Peyer's patch (tissue), 4 donors: ENCODE results near the gene CREB3L2.

Source experiments
- POLR2A ChIP-seq, 2 donors: fragments of 450-650 bp; IDR thresholded peaks; one replicate each; pipeline ENCODE4 v1.5.1; 2017; ENCODE audit warnings: antibody characterized with exemption in 2 of 2, mild to moderate bottlenecking in 2 of 2, moderate library complexity in 2 of 2
- TF ChIP-seq, protein P1 (sequence below), 6 experiments: fragments of 450-650 bp in 4 of 6; fragments of 200-600 bp in 2 of 6; sonication (generic) in 1 of 6; IDR thresholded peaks; one replicate each; pipeline ENCODE4 v1.5.1; 2017 to 2019; ENCODE audit warnings: antibody characterized with exemption in 6 of 6, mild to moderate bottlenecking in 3 of 6, moderate library complexity in 1 of 6

DNA sequence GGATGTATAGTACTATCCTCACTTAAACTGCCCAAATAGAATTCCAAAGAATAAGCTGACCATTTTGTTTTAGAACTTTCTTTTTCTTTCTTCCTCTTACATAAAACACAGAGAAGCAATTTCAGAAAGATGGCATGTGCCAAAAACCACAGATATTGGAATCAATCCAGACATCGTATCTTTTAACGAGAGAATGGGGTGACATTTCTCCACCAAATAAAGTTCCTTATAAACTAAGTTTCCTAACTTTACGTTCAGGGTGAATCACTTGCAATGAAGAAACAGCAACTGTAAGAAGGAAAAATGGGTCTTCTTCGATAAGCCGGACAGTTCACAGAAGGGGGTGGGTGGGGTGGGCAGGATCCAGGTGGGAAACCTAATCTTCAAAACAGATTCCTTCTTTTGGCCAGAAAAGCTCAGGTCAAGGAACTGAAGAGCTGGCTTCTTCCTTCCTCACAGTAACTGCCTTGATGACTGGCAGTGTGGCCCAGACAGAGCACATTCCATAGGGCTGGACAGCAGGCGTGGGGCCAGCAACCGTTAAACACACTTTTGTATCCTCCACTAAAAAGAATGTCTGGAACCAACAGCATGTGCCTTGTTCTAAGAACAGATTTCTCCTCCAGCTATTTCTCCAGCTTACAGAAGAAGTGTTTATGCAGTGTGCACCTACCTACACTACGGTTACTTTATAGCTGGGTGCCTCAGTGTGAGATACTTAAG is 31.5 kb downstream of the CREB3L2 start:
- TF ChIP-seq, protein P1, sequence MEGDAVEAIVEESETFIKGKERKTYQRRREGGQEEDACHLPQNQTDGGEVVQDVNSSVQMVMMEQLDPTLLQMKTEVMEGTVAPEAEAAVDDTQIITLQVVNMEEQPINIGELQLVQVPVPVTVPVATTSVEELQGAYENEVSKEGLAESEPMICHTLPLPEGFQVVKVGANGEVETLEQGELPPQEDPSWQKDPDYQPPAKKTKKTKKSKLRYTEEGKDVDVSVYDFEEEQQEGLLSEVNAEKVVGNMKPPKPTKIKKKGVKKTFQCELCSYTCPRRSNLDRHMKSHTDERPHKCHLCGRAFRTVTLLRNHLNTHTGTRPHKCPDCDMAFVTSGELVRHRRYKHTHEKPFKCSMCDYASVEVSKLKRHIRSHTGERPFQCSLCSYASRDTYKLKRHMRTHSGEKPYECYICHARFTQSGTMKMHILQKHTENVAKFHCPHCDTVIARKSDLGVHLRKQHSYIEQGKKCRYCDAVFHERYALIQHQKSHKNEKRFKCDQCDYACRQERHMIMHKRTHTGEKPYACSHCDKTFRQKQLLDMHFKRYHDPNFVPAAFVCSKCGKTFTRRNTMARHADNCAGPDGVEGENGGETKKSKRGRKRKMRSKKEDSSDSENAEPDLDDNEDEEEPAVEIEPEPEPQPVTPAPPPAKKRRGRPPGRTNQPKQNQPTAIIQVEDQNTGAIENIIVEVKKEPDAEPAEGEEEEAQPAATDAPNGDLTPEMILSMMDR (IDR thresholded peaks at IDR 0.05), result no peak
- TF ChIP-seq POLR2A (IDR thresholded peaks at IDR 0.05), result no peak
